SK-N-SH treated with all-trans-retinoic acid at 6 μM for 48 hours (cell line): Measurements from ENCODE around the gene ENTPD2.

Source experiments
- ATAC-seq: fragments of 200-7000 bp; cut with Tn5 transposase; 3 replicates; pipeline ENCODE4 v1.9.1; 2020; ENCODE audit warnings: mild to moderate bottlenecking, moderate library complexity
- ARNTL ChIP-seq: fragments of 450-650 bp; formaldehyde crosslinking; IDR thresholded peaks from 2 replicates; pipeline ENCODE4 v1.5.0; 2020; ENCODE audit warnings: low read depth, mild to moderate bottlenecking, moderate library complexity, borderline replicate concordance
- BACH2 ChIP-seq: fragments of 250-450 bp; sonication (Bioruptor Pico); IDR thresholded peaks from 2 replicates; pipeline ENCODE4 v1.9.0; 2021; ENCODE audit warnings: mild to moderate bottlenecking, borderline replicate concordance
- CSDC2 ChIP-seq: fragments of 250-450 bp; sonication (Bioruptor Pico); IDR thresholded peaks from 2 replicates; pipeline ENCODE4 v1.5.0; 2020; ENCODE audit warnings: mild to moderate bottlenecking, moderate library complexity
- CSRNP3 ChIP-seq: fragments of 250-450 bp; sonication (Bioruptor Pico); IDR thresholded peaks from 2 replicates; pipeline ENCODE4 v1.5.1; 2021; ENCODE audit warnings: mild to moderate bottlenecking, moderate library complexity
- ESRRG ChIP-seq: fragments of 250-450 bp; sonication (Bioruptor Pico); IDR thresholded peaks from 2 replicates; pipeline ENCODE4 v1.6.1; 2021; ENCODE audit warnings: mild to moderate bottlenecking
- GLIS3 ChIP-seq: fragments of 250-450 bp; sonication (Bioruptor Pico); IDR thresholded peaks from 2 replicates; pipeline ENCODE4 v1.5.0; 2020; ENCODE audit warnings: mild to moderate bottlenecking, moderate library complexity
- ISL1 ChIP-seq: fragments of 250-450 bp; sonication (Bioruptor Pico); IDR thresholded peaks from 2 replicates; pipeline ENCODE4 v2.1.2; 2022; ENCODE audit warnings: mild to moderate bottlenecking, moderate library complexity
- OSR1 ChIP-seq: fragments of 250-450 bp; sonication (Bioruptor Pico); IDR thresholded peaks from 2 replicates; pipeline ENCODE4 v1.8.0; 2022; ENCODE audit warnings: moderate library complexity, mild to moderate bottlenecking, inconsistent platforms
- PATZ1 ChIP-seq: fragments of 250-450 bp; sonication (Bioruptor Pico); IDR thresholded peaks from 2 replicates; pipeline ENCODE4 v1.8.0; 2020; ENCODE audit warnings: mild to moderate bottlenecking, moderate library complexity, borderline replicate concordance
- PPARA ChIP-seq: fragments of 250-450 bp; sonication (Bioruptor Pico); IDR thresholded peaks from 2 replicates; pipeline ENCODE4 v1.5.0; 2020; ENCODE audit warnings: mild to moderate bottlenecking, borderline replicate concordance
- RARB ChIP-seq: fragments of 250-450 bp; sonication (Bioruptor Pico); IDR thresholded peaks from 2 replicates; pipeline ENCODE4 v1.8.0; 2021; ENCODE audit warnings: mild to moderate bottlenecking, moderate library complexity
- SNAI2 ChIP-seq: fragments of 250-450 bp; sonication (Bioruptor Pico); IDR thresholded peaks from 2 replicates; pipeline ENCODE4 v1.5.0; 2020; ENCODE audit warnings: mild to moderate bottlenecking, moderate library complexity
- TCF4 ChIP-seq: fragments of 250-450 bp; sonication (Bioruptor Pico); IDR thresholded peaks from 2 replicates; pipeline ENCODE4 v1.8.0; 2021; ENCODE audit warnings: mild to moderate bottlenecking, moderate library complexity, borderline replicate concordance
- TOX ChIP-seq: fragments of 250-450 bp; sonication (Bioruptor Pico); IDR thresholded peaks from 2 replicates; pipeline ENCODE4 v1.8.0; 2021; ENCODE audit warnings: mild to moderate bottlenecking, moderate library complexity, borderline replicate concordance
- ZC3H10 ChIP-seq: fragments of 250-450 bp; sonication (Bioruptor Pico); IDR thresholded peaks from 2 replicates; pipeline ENCODE4 v1.5.1; 2021; ENCODE audit warnings: mild to moderate bottlenecking, moderate library complexity
- ZFP3 ChIP-seq: fragments of 250-450 bp; sonication (Bioruptor Pico); IDR thresholded peaks from 2 replicates; pipeline ENCODE4 v1.5.0; 2020; ENCODE audit warnings: mild to moderate bottlenecking, moderate library complexity
- ZFP30 ChIP-seq: fragments of 450-650 bp; formaldehyde crosslinking; IDR thresholded peaks from 2 replicates; pipeline ENCODE4 v1.5.0; 2022; ENCODE audit warnings: mild to moderate bottlenecking, moderate library complexity
- ZNF565 ChIP-seq: fragments of 450-650 bp; formaldehyde crosslinking; conservative IDR thresholded peaks from 2 replicates; pipeline ENCODE4 v1.5.0; 2020; ENCODE audit warnings: low read depth, mild to moderate bottlenecking, moderate library complexity
- ZNF70 ChIP-seq: fragments of 450-650 bp; formaldehyde crosslinking; IDR thresholded peaks from 2 replicates; pipeline ENCODE4 v1.5.0; 2020; ENCODE audit warnings: mild to moderate bottlenecking, moderate library complexity
- TF ChIP-seq, protein P1 (sequence below): fragments of 250-450 bp; sonication (Bioruptor Pico); IDR thresholded peaks from 2 replicates; pipeline ENCODE4 v1.5.0; 2020; ENCODE audit warnings: mild to moderate bottlenecking, moderate library complexity
- TF ChIP-seq, protein P2 (sequence below): fragments of 250-450 bp; sonication (Bioruptor Pico); IDR thresholded peaks from 2 replicates; pipeline ENCODE4 v1.8.0; 2021; ENCODE audit warnings: low read depth, mild to moderate bottlenecking, moderate library complexity, borderline replicate concordance

ENTPD2 gene

GRCh38 chr9:137099231-137099630 is 45.4 kb upstream of the ENTPD2 start:
- ATAC-seq = no peak; the same call in 2 of the 3 replicates
- TF ChIP-seq CSDC2 (CRISPR knock-in tag) (no peak), ESRRG (CRISPR knock-in tag) (no peak), OSR1 (CRISPR knock-in tag) (no peak), TCF4 (CRISPR knock-in tag) (no peak), RARB (CRISPR knock-in tag) (no peak), SNAI2 (CRISPR knock-in tag) (no peak), GLIS3 (CRISPR knock-in tag) (no peak), ISL1 (CRISPR knock-in tag) (no peak), PATZ1 (CRISPR knock-in tag) (no peak), PPARA (CRISPR knock-in tag) (no peak), ZFP3 (CRISPR knock-in tag) (no peak), ZNF565 (CRISPR knock-in tag) (no peak), ARNTL (CRISPR knock-in tag) (no peak), BACH2 (CRISPR knock-in tag) (no peak), CSRNP3 (CRISPR knock-in tag) (no peak), ZC3H10 (no peak), TOX (no peak), ZNF70 (CRISPR knock-in tag) (no peak)
- TF ChIP-seq, protein P1, sequence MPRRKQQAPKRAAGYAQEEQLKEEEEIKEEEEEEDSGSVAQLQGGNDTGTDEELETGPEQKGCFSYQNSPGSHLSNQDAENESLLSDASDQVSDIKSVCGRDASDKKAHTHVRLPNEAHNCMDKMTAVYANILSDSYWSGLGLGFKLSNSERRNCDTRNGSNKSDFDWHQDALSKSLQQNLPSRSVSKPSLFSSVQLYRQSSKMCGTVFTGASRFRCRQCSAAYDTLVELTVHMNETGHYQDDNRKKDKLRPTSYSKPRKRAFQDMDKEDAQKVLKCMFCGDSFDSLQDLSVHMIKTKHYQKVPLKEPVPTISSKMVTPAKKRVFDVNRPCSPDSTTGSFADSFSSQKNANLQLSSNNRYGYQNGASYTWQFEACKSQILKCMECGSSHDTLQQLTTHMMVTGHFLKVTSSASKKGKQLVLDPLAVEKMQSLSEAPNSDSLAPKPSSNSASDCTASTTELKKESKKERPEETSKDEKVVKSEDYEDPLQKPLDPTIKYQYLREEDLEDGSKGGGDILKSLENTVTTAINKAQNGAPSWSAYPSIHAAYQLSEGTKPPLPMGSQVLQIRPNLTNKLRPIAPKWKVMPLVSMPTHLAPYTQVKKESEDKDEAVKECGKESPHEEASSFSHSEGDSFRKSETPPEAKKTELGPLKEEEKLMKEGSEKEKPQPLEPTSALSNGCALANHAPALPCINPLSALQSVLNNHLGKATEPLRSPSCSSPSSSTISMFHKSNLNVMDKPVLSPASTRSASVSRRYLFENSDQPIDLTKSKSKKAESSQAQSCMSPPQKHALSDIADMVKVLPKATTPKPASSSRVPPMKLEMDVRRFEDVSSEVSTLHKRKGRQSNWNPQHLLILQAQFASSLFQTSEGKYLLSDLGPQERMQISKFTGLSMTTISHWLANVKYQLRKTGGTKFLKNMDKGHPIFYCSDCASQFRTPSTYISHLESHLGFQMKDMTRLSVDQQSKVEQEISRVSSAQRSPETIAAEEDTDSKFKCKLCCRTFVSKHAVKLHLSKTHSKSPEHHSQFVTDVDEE (CRISPR knock-in tag) = no peak
- TF ChIP-seq, protein P2, sequence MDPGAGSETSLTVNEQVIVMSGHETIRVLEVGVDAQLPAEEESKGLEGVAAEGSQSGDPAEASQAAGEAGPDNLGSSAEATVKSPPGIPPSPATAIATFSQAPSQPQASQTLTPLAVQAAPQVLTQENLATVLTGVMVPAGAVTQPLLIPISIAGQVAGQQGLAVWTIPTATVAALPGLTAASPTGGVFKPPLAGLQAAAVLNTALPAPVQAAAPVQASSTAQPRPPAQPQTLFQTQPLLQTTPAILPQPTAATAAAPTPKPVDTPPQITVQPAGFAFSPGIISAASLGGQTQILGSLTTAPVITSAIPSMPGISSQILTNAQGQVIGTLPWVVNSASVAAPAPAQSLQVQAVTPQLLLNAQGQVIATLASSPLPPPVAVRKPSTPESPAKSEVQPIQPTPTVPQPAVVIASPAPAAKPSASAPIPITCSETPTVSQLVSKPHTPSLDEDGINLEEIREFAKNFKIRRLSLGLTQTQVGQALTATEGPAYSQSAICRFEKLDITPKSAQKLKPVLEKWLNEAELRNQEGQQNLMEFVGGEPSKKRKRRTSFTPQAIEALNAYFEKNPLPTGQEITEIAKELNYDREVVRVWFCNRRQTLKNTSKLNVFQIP (CRISPR knock-in tag) = no peak

- TF ChIP-seq PPARA (CRISPR knock-in tag) = no peak
- TF ChIP-seq GLIS3 (CRISPR knock-in tag) = no peak
- no peak for TF ChIP-seq ZC3H10
- TF ChIP-seq CSRNP3 (CRISPR knock-in tag) = no peak
- TF ChIP-seq RARB (CRISPR knock-in tag) = no peak
- no peak for TF ChIP-seq ZNF70 (CRISPR knock-in tag)
- TF ChIP-seq OSR1 (CRISPR knock-in tag) = no peak
- no peak for TF ChIP-seq TCF4 (CRISPR knock-in tag)
- TF ChIP-seq ESRRG (CRISPR knock-in tag) = no peak
- TF ChIP-seq SNAI2 (CRISPR knock-in tag) = no peak
- TF ChIP-seq, protein P2 (CRISPR knock-in tag) = no peak
- TF ChIP-seq, protein P1 (CRISPR knock-in tag) = no peak
- no peak for TF ChIP-seq PATZ1 (CRISPR knock-in tag)
- no peak for TF ChIP-seq BACH2 (CRISPR knock-in tag)
- TF ChIP-seq ARNTL (CRISPR knock-in tag) = no peak
- no peak for TF ChIP-seq ZFP30
- no peak for TF ChIP-seq TOX
- no peak for ATAC-seq
Observed at GRCh38 chr9:137097761-137098462, 44.1 kb upstream of the ENTPD2 start.
